Spleen (tissue), 7 donors: ENCODE data around the gene ATP6V0C.

Source experiments
- POLR2A ChIP-seq, 3 donors: fragments of 450-650 bp; IDR thresholded peaks; one replicate each; pipeline ENCODE4 v1.5.1; 2017; ENCODE audit warnings: antibody characterized with exemption in 3 of 3, mild to moderate bottlenecking in 1 of 3
- POLR2AphosphoS5 ChIP-seq, 3 donors: sonication (generic); formaldehyde crosslinking; IDR thresholded peaks; one replicate each; pipeline ENCODE4 v1.5.1; 2017; ENCODE audit warnings: antibody characterized with exemption in 3 of 3
- TF ChIP-seq, protein P1 (sequence below), 11 experiments: fragments of 200-600 bp in 7 of 11; fragments of 450-650 bp in 4 of 11; sonication (generic) in 4 of 11; IDR thresholded peaks in 8 of 11; conservative IDR thresholded peaks in 3 of 11; 1 replicate in 7 of 11; 2 replicates in 4 of 11; pipeline versions ENCODE4 v1.4.0 to v1.8.0; 2016 to 2021; ENCODE audit warnings: antibody characterized with exemption in 11 of 11, inconsistent platforms in 4 of 11, mild to moderate bottlenecking in 1 of 11
- donor health status: DM: no; HTN: no; CAD: no; lungs with moderate emphysema.
- donor health status: DM: no; HTN: no; CAD: no.
- donor health status: DM: no; HTN: no; CAD: no.

DNA sequence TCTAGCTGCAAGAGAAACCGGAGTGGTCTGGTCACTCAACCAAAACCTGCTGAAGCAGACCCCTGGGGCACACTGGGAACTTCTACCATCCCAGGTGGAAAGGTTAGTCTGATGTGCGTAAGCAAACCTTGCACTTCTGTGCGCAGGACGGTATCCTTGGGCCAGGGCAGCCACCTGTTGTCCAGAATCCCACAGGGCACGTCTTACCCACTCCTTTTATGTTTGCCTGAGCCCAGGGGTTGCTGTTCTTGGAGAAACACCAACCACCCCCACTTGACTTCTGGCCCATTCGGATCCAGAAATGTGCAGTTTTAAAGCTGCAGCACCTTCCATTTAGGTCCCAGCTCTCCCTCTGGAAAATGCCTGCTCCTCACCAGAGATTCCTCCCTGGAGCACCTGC lies 20.1 kb upstream of the ATP6V0C start:
- TF ChIP-seq, protein P1, sequence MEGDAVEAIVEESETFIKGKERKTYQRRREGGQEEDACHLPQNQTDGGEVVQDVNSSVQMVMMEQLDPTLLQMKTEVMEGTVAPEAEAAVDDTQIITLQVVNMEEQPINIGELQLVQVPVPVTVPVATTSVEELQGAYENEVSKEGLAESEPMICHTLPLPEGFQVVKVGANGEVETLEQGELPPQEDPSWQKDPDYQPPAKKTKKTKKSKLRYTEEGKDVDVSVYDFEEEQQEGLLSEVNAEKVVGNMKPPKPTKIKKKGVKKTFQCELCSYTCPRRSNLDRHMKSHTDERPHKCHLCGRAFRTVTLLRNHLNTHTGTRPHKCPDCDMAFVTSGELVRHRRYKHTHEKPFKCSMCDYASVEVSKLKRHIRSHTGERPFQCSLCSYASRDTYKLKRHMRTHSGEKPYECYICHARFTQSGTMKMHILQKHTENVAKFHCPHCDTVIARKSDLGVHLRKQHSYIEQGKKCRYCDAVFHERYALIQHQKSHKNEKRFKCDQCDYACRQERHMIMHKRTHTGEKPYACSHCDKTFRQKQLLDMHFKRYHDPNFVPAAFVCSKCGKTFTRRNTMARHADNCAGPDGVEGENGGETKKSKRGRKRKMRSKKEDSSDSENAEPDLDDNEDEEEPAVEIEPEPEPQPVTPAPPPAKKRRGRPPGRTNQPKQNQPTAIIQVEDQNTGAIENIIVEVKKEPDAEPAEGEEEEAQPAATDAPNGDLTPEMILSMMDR (IDR thresholded peaks at IDR 0.05 in 8 of 11, conservative IDR thresholded peaks at IDR 0.05 in 3 of 11): no peak
- no peak for TF ChIP-seq POLR2AphosphoS5 (IDR thresholded peaks at IDR 0.05)
- TF ChIP-seq POLR2A (IDR thresholded peaks at IDR 0.05): no peak
